ENCODE measurements around the gene KIF1B.
"Not testable (repeated sequence)": the region's sequence is repeated elsewhere in the genome, so short reads cannot be mapped to it uniquely, and the experiment has no call there.

Gene KIF1B

GRCh38 chr1:10236405-10237156 lies 26.2 kb downstream of the KIF1B start:
- DNase-seq (ENCODE audit: low spot score) = no peak

- DNase-seq (ENCODE audit: low spot score) = no peak
These were observed 26.8 kb downstream of the KIF1B start for GRCh38 chr1:10237157-10237539.

- no peak for DNase-seq (ENCODE audit: low spot score)
These were observed 31.8 kb downstream of the KIF1B start for GRCh38 chr1:10242135-10242534.

GRCh38 chr1:10242811-10243210 lies 32.4 kb downstream of the KIF1B start:
- no peak for DNase-seq (ENCODE audit: low spot score)

GRCh38 chr1:10245674-10246073 lies 35.3 kb downstream of the KIF1B start:
- no peak for DNase-seq (ENCODE audit: low spot score)

- no peak for DNase-seq (ENCODE audit: low spot score)
These were observed 39.6 kb downstream of the KIF1B start for GRCh38 chr1:10249808-10250457.

GRCh38 chr1:10250663-10251062 lies 40.3 kb downstream of the KIF1B start:
- DNase-seq (ENCODE audit: low spot score) = no peak

GRCh38 chr1:10251325-10252108 lies 41.1 kb downstream of the KIF1B start:
- not testable (repeated sequence) for DNase-seq (ENCODE audit: low spot score)

- no peak for DNase-seq (ENCODE audit: low spot score)
These were observed 42.1 kb downstream of the KIF1B start for GRCh38 chr1:10252508-10252907.

- no peak for DNase-seq (ENCODE audit: low spot score)
These were observed 42.8 kb downstream of the KIF1B start for GRCh38 chr1:10253149-10253548.

- peak; percentile 89 for DNase-seq (ENCODE audit: low spot score)
These were observed 43.4 kb downstream of the KIF1B start for GRCh38 chr1:10253755-10254154.

GRCh38 chr1:10257851-10258250 lies 47.5 kb downstream of the KIF1B start:
- DNase-seq (ENCODE audit: low spot score) = no peak

- DNase-seq (ENCODE audit: low spot score) = not testable (repeated sequence)
These were observed 49.2 kb downstream of the KIF1B start for GRCh38 chr1:10259547-10259946.

GRCh38 chr1:10263450-10264082 lies 53.2 kb downstream of the KIF1B start:
- DNase-seq (ENCODE audit: low spot score) = no peak

GRCh38 chr1:10265027-10265426 lies 54.7 kb downstream of the KIF1B start:
- no peak for DNase-seq (ENCODE audit: low spot score)

GRCh38 chr1:10265900-10266299 lies 55.5 kb downstream of the KIF1B start:
- DNase-seq (ENCODE audit: low spot score) = no peak

- DNase-seq (ENCODE audit: low spot score) = no peak
These were observed 56.9 kb downstream of the KIF1B start for GRCh38 chr1:10267319-10267718.

- DNase-seq (ENCODE audit: low spot score) = no peak
These were observed 57.6 kb downstream of the KIF1B start for GRCh38 chr1:10267921-10268320.

- no peak for DNase-seq (ENCODE audit: low spot score)
These were observed 60.7 kb downstream of the KIF1B start for GRCh38 chr1:10271090-10271489.

GRCh38 chr1:10271869-10272268 lies 61.5 kb downstream of the KIF1B start:
- DNase-seq (ENCODE audit: low spot score) = no peak

- DNase-seq (ENCODE audit: low spot score) = no peak
These were observed 61.9 kb downstream of the KIF1B start for GRCh38 chr1:10272274-10272673.

- DNase-seq (ENCODE audit: low spot score) = no peak
These were observed 68.5 kb downstream of the KIF1B start for GRCh38 chr1:10278880-10279279.
